Left lung (tissue), 10 donors: Measurements from ENCODE around the gene DCAF10. TPM values are rescaled to one million over a fixed set of nuclear protein-coding genes. Genes with fewer than 3 reads are reported as not detected.
"Not testable (repeated sequence)": the region's sequence is repeated elsewhere in the genome, so short reads cannot be mapped to it uniquely, and the experiment has no call there.

ENCODE experiments used
- ATAC-seq: fragments of 200-7000 bp; cut with Tn5 transposase; one replicate; pipeline ENCODE4 v1.9.1; 2020; ENCODE audit warnings: moderate library complexity
- DNase-seq, 4 donors: peaks; one replicate each; pipeline ENCODE4 v3.0.0-alpha.2; 2013 to 2020
- H3K27ac ChIP-seq, 2 donors: fragments of 200-600 bp; sonication (generic) in 1 of 2; one replicate each; pipeline versions ENCODE4 v1.5.0 to v1.8.0; 2020 to 2021
- H3K27me3 ChIP-seq, 2 donors: fragments of 200-600 bp; sonication (generic) in 1 of 2; one replicate each; pipeline versions ENCODE4 v1.5.0 to v1.8.0; 2020 to 2021
- H3K36me3 ChIP-seq, 2 donors: fragments of 200-600 bp; sonication (generic) in 1 of 2; one replicate each; pipeline versions ENCODE4 v1.5.0 to v1.8.0; 2020 to 2021
- H3K4me1 ChIP-seq, 2 donors: fragments of 200-600 bp; one replicate each; pipeline ENCODE4 v1.8.0; 2021
- H3K4me3 ChIP-seq, 2 donors: fragments of 200-600 bp; sonication (generic) in 1 of 2; one replicate each; pipeline versions ENCODE4 v1.5.0 to v1.8.0; 2020 to 2021; ENCODE audit warnings: mild to moderate bottlenecking in 1 of 2
- H3K9me3 ChIP-seq, 2 donors: fragments of 200-600 bp; sonication (generic) in 1 of 2; one replicate each; pipeline versions ENCODE4 v1.5.0 to v1.8.0; 2020 to 2021
- CTCF ChIP-seq, 2 donors: fragments of 200-600 bp; sonication (generic) in 1 of 2; IDR thresholded peaks; one replicate each; pipeline versions ENCODE4 v1.5.0 to v1.8.0; 2021; ENCODE audit warnings: antibody characterized with exemption in 2 of 2
- intact Hi-C, 2 donors: fragments of 100-400 bp; cut with DNase I; formaldehyde crosslinking; loops; one replicate each; pipeline versions ENCODE4 v1.11.2 to v1.14.2; 2022
- polyA plus RNA-seq, 6 donors: library from polyadenylated mRNA; unstranded; fragments of 120-200 nt; gene quantifications; one replicate each; pipeline ENCODE4 v1.2.1, GENCODE V29; 2013; ENCODE audit not compliant: insufficient read length in 6 of 6
- total RNA-seq, 2 donors: library from RNA; stranded (reverse); fragmentation: NEBNext Ultra II Directional; extraction: Animal tissue kit (Norgen Biotek cat#: 25700); gene quantifications; one replicate each; pipeline ENCODE4 v1.2.1, GENCODE V29; 2021
- donor health status: DM: no; HTN: yes; CAD: no.
- donor health status: DM: no; HTN: no; CAD: no.

Gene DCAF10
- total and polyA plus RNA-seq, 8 donors, result 24.8 to 37.3 (median 31.0) TPM

- DNase-seq, result no peak
- Histone ChIP-seq H3K9me3 (no peaks in the 10 kb centered on the region), H3K4me3 (no peak overlapping the region), H3K27me3 (no peaks in the 10 kb centered on the region), H3K36me3 (no peaks in the 10 kb centered on the region), H3K27ac (no peak overlapping the region), H3K4me1 (peaks cover 15 to 27% of the 10 kb centered on the region in 2 donors)
- no peak for TF ChIP-seq CTCF (IDR thresholded peaks at IDR 0.05)
- intact Hi-C loops, result no loop called here
- no peak for ATAC-seq
These were observed 5.7 kb downstream of the DCAF10 start for GRCh38 chr9:37806271-37806670.

DNA sequence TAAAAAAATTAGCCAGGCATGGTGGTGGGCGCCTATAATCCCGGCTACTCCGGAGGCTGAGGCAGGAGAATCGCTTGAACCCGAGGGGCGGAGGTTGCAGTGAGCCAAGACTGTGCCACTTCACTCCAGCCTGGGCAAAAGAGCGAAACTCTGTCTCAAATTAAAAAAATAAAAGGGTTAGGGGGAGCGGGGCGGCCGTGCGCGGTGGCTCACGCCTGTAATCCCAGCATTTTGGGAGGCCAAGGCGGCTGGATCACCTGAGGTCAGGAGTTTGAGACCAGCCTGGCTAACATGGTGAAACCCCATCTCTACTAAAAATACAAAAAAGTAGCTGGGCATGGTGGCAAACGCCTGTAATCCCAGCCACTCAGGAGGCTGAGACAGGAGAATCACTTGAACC is 9.1 kb downstream of the DCAF10 start:
- intact Hi-C loops, ATAC-seq: not testable (repeated sequence)

GRCh38 chr9:37811906-37812476 is 11.4 kb downstream of the DCAF10 start:
- no peak for TF ChIP-seq CTCF (IDR thresholded peaks at IDR 0.05)
- Histone ChIP-seq H3K36me3 (no peaks in the 10 kb centered on the region), H3K4me1 (peaks cover 0 to 10% of the 10 kb centered on the region in 2 donors), H3K27ac (peak overlapping the region in 1 of 2 donors; percentile 39), H3K4me3 (no peak overlapping the region), H3K27me3 (no peaks in the 10 kb centered on the region), H3K9me3 (no peaks in the 10 kb centered on the region)
- ATAC-seq (no peak), DNase-seq (no peak)
- intact Hi-C loops, result no loop called here

More for the DNA sequence above, 9.1 kb downstream of the DCAF10 start:
- H3K27ac ChIP-seq, H3K27me3 ChIP-seq, DNase-seq, H3K9me3 ChIP-seq, H3K4me3 ChIP-seq, H3K36me3 ChIP-seq: not testable (repeated sequence)
- peaks cover 0 to 15% of the 10 kb centered on the region in 2 donors for H3K4me1 ChIP-seq

GRCh38 chr9:37812773-37813379 is 12.3 kb downstream of the DCAF10 start:
- Histone ChIP-seq H3K27me3 (no peaks in the 10 kb centered on the region), H3K9me3 (no peaks in the 10 kb centered on the region), H3K4me1 (peaks cover 0 to 9% of the 10 kb centered on the region in 2 donors), H3K36me3 (no peaks in the 10 kb centered on the region), H3K4me3 (no peak overlapping the region), H3K27ac (peak overlapping the region in 1 of 2 donors; percentile 39)
- ATAC-seq (no peak), DNase-seq (no peak)
- intact Hi-C loops, result no loop called here
- no peak for TF ChIP-seq CTCF (IDR thresholded peaks at IDR 0.05)

DNA sequence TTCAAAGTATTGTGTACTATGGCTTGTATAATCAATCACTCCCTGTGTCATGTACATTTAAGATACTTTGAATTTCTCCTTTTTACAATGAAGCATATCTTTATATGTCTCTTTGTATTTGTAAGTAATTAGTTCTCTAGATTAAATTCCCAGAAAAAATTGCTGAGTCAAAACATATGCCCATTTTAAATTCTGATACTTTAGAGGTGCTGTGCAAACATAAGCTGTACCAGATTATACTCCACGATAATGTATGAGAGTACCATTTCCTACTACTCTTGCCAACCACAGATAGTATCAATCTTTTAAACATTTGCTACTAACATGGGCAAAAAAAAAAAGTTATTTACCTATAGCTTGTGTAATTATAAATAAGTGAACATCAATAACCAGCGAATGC is 18.3 kb downstream of the DCAF10 start:
- no peak for TF ChIP-seq CTCF (IDR thresholded peaks at IDR 0.05)
- H3K9me3 ChIP-seq, result no peaks in the 10 kb centered on the region
- no peak overlapping the region for H3K4me3 ChIP-seq
- no peak for ATAC-seq
- H3K27ac ChIP-seq, result no peak overlapping the region
- no peak for DNase-seq
- H3K36me3 ChIP-seq, result peaks cover 0 to 40% of the 10 kb centered on the region in 2 donors
- no peaks in the 10 kb centered on the region for H3K27me3 ChIP-seq
- intact Hi-C loops, result no loop called here
- no peaks in the 10 kb centered on the region for H3K4me1 ChIP-seq
